Measurements from ENCODE around the gene UNKL.

The UNKL gene

DNA sequence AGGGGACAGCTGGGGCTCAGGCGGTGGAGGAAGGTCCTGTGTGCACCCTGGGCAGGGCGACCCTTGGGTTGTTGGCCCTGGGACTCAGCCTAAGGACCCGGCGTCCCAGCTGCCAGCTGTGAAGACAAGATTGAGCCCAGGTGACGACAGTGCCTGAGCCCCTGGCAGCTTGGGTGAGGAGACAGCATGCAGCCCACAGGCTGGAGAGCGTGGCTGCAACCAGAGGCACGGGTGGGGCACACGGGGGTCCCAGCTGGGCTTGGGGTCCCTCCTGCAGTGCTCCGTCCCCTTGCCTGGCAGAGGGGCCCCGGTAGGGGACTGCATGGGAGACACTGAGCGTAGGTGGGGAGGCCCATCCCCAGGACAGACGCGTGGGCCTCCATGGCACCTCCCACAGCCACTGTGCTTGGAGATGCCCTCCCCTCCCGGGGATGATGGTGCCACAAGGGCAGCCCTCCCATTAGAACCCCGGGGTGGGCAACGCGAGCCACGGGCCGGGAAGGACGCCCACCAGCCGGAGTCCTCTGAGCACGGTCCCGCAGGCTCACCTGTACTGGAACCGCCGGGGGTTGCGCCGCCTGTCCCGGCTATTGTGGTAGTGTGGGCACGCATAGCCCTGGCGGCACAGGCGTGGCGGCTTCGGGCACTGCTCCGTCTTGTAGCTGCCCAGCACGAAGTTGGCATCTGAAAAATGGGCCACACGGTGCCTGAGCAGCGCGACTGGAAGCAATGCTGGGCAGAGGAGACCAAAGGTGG lies 15.5 kb downstream of the UNKL start:
- Histone ChIP-seq H3K4me3 (replicated peaks; ENCODE audit: low read depth, low read length) (no peak overlapping the region), H3K36me3 (ENCODE audit: control insufficient read depth, insufficient read depth, low read length) (peaks cover 13% of the 10 kb centered on the region), H3K27me3 (replicated peaks; ENCODE audit: control insufficient read depth, insufficient read depth, low read length) (no peaks in the 10 kb centered on the region)
- no peak for DNase-seq (ENCODE audit: extremely low read depth, insufficient read length)
- TF ChIP-seq, protein P1, sequence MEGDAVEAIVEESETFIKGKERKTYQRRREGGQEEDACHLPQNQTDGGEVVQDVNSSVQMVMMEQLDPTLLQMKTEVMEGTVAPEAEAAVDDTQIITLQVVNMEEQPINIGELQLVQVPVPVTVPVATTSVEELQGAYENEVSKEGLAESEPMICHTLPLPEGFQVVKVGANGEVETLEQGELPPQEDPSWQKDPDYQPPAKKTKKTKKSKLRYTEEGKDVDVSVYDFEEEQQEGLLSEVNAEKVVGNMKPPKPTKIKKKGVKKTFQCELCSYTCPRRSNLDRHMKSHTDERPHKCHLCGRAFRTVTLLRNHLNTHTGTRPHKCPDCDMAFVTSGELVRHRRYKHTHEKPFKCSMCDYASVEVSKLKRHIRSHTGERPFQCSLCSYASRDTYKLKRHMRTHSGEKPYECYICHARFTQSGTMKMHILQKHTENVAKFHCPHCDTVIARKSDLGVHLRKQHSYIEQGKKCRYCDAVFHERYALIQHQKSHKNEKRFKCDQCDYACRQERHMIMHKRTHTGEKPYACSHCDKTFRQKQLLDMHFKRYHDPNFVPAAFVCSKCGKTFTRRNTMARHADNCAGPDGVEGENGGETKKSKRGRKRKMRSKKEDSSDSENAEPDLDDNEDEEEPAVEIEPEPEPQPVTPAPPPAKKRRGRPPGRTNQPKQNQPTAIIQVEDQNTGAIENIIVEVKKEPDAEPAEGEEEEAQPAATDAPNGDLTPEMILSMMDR (IDR thresholded peaks at IDR 0.05; ENCODE audit: insufficient read depth, low read length, poor library complexity, severe bottlenecking) = no peak

DNA sequence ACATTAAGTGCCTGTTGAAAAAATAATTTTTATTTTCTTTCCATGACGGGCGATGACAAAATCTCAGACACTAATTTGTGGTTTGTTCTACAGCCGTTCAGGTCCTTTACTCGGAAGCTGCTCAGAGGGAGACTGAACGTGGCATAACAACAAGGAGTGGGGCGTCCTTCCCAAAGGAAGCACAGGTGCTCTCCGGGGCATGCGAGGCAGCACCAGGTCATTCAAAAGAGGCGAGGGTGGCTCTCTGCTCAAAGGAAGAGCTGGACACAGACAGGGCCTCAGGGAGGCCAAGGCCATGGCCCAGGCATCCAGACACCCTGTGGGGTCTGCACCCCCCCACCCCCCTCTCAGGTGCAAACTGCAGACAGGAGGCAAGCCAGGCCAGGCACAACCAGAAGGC lies 16.2 kb downstream of the UNKL start:
- Histone ChIP-seq H3K4me3 (replicated peaks; ENCODE audit: low read depth, low read length) (no peak overlapping the region), H3K36me3 (ENCODE audit: control insufficient read depth, insufficient read depth, low read length) (peaks cover 15% of the 10 kb centered on the region), H3K27me3 (replicated peaks; ENCODE audit: control insufficient read depth, insufficient read depth, low read length) (no peaks in the 10 kb centered on the region)
- TF ChIP-seq, protein P1 (IDR thresholded peaks at IDR 0.05; ENCODE audit: insufficient read depth, low read length, poor library complexity, severe bottlenecking) = no peak
- no peak for DNase-seq (ENCODE audit: extremely low read depth, insufficient read length)

DNA sequence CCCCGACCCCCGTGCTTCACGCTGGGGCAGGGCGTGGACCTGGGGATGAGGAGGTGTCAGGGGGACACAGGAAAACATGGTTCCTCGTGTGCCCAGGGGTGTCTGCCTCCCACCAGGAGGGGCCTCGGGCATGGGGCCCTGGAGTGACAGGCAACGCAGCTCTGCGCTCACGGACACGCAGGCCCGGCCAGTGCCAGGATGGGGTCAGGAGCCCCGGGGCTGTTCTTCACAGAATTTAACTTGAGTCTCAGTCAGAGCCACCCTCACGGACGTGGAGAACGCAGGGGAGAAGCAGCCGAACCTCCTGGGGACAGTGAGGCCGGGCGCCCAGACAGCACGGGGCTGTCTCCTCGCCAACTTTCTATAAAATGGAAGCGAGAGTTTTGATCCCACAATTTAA lies 16.7 kb downstream of the UNKL start:
- TF ChIP-seq, protein P1 (IDR thresholded peaks at IDR 0.05; ENCODE audit: insufficient read depth, low read length, poor library complexity, severe bottlenecking) = no peak
- Histone ChIP-seq H3K36me3 (ENCODE audit: control insufficient read depth, insufficient read depth, low read length) (peaks cover 13% of the 10 kb centered on the region), H3K27me3 (replicated peaks; ENCODE audit: control insufficient read depth, insufficient read depth, low read length) (no peaks in the 10 kb centered on the region), H3K4me3 (replicated peaks; ENCODE audit: low read depth, low read length) (no peak overlapping the region)
- no peak for DNase-seq (ENCODE audit: extremely low read depth, insufficient read length)

DNA sequence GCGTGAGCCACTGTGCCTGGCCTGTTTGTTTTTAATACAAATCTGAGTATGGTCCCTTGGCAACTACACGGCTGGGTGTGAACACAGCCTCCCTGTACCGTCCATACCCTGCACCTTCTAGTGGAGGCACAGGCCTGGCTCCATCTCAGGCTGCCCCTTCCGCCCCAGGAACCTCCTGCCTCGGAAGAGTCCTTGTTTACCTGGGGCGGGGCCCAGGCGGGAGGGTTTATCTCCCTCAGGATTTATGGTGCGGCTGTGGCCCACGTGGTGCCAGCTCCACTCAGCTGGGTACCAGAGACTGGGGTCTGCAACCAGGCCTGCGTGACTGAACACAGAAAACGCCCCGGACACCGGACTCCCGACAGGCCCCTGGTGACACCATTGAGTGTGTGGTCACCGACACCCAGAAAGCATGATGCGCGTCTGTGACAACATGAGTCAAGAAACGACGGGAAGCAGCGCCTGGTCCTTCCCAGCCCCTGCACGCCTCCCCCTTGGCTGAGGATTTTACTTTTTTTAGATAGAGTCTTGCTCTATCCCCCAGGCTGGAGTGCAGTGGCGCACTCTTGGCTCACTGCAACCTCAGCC lies 19.0 kb downstream of the UNKL start:
- Histone ChIP-seq H3K36me3 (ENCODE audit: control insufficient read depth, insufficient read depth, low read length) (peaks cover 13% of the 10 kb centered on the region), H3K4me3 (replicated peaks; ENCODE audit: low read depth, low read length) (no peak overlapping the region), H3K27me3 (replicated peaks; ENCODE audit: control insufficient read depth, insufficient read depth, low read length) (no peaks in the 10 kb centered on the region)
- TF ChIP-seq, protein P1 (IDR thresholded peaks at IDR 0.05; ENCODE audit: insufficient read depth, low read length, poor library complexity, severe bottlenecking) = no peak
- no peak for DNase-seq (ENCODE audit: extremely low read depth, insufficient read length)

DNA sequence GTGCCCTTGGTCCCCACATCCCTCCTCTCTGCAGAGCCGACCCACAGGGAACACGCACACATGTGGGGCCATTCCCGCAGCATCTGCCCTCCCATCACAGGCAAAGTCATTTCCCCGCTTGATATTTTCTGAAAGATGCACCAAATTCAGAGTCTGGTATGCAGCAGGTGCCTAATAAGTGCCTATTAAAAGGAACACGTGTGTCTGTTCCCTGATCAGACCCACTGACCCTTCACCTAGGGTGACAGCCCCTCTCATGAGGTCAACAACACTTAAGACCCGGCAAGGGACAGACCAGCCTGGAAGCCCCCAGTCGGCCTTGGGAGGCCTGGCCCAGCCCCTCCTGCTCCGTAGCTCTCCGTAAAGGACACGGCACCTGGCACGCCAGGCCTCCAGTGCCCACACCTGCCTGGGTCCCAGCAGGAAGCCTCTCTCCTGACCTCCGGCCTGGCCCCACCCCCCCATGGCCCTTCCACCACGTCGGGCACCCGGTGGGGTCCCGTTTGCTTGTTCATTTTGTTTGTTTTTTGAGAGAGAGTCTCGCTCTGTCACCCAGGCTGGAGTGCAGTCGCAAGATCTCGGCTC lies 20.0 kb downstream of the UNKL start:
- TF ChIP-seq, protein P1 (IDR thresholded peaks at IDR 0.05; ENCODE audit: insufficient read depth, low read length, poor library complexity, severe bottlenecking) = no peak
- Histone ChIP-seq H3K27me3 (replicated peaks; ENCODE audit: control insufficient read depth, insufficient read depth, low read length) (no peaks in the 10 kb centered on the region), H3K4me3 (replicated peaks; ENCODE audit: low read depth, low read length) (no peak overlapping the region), H3K36me3 (ENCODE audit: control insufficient read depth, insufficient read depth, low read length) (peaks cover 14% of the 10 kb centered on the region)
- DNase-seq (ENCODE audit: extremely low read depth, insufficient read length) = no peak

Data from GM06990 (cell line).